Muscle layer of colon (tissue), 2 donors: ENCODE results near the gene LTC4S.
A peak's percentile ranks its signal among the peaks of the same experiment; 100 is the strongest.
"Not testable (repeated sequence)": the region's sequence is repeated elsewhere in the genome, so short reads cannot be mapped to it uniquely, and the experiment has no call there.

Experiments
- H3K27ac ChIP-seq: one replicate; pipeline ENCODE4 v1.7.0; 2013; ENCODE audit warnings: low read depth, mild to moderate bottlenecking, low read length, moderate library complexity
- H3K27me3 ChIP-seq, 2 donors: one replicate each; pipeline ENCODE4 v1.7.0; 2013; ENCODE audit warnings: low read length in 2 of 2, mild to moderate bottlenecking in 2 of 2; ENCODE audit not compliant: insufficient read depth in 2 of 2, control insufficient read depth in 1 of 2
- H3K36me3 ChIP-seq: one replicate; pipeline ENCODE4 v1.7.0; 2013; ENCODE audit warnings: mild to moderate bottlenecking, low read length; ENCODE audit not compliant: insufficient read depth
- H3K4me1 ChIP-seq: one replicate; pipeline ENCODE4 v1.7.0; 2013; ENCODE audit warnings: mild to moderate bottlenecking, low read length; ENCODE audit not compliant: insufficient read depth
- H3K4me3 ChIP-seq, 2 donors: one replicate each; pipeline ENCODE4 v1.7.0; 2013; ENCODE audit warnings: low read length in 2 of 2, low read depth in 1 of 2, mild to moderate bottlenecking in 1 of 2, moderate library complexity in 1 of 2
- H3K9ac ChIP-seq: one replicate; pipeline ENCODE4 v1.7.0; 2013; ENCODE audit warnings: low read length
- H3K9me3 ChIP-seq: one replicate; pipeline ENCODE4 v1.7.0; 2013; ENCODE audit warnings: mild to moderate bottlenecking, low read length
- donor health status: abdominal sarcoma.
- donor health status: Adenocarcinoma of cecum.

The LTC4S gene, protein sequence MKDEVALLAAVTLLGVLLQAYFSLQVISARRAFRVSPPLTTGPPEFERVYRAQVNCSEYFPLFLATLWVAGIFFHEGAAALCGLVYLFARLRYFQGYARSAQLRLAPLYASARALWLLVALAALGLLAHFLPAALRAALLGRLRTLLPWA

DNA sequence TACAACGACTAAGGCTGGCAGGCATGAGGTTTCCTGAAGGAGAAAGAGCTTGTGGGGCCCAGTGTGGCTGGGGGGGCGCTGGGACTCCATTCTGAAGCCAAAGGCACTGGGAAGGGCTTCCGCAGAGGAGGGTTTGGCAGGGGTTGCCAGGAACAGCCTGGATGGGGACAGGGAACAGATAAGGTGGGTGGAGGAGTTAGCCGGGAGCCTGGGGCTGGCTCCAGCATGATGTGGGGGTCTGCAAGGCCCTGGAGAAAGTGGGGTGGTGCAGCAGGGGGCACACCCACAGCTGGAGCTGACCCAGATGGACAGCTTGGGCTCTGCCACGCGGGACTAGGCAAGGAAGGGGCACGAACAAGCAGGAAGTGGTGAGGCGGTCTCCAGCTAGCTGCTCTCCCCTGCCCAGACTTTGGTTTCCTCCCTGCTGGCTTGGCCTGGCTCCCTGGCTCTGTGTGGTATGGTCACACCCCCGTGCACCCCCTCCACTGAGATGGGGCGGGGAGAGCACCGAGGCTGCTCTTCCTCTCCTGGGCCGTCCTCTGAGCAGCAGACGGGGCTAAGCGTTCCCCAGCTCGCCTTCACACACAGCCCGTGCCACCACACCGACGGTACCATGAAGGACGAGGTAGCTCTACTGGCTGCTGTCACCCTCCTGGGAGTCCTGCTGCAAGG lies at the start of gene LTC4S:
Gene LTC4S (plus strand): TSS at position 519 of the 672 bp plus-strand sequence. CDS start 95 bp downstream, at position 614.
- Histone ChIP-seq H3K27ac (peak within 1 kb of the TSS; percentile 39), H3K27me3 (no peaks in the 10 kb centered on the region), H3K4me3 (no peak within 1 kb of the TSS), H3K9me3 (no peaks in the 10 kb centered on the region), H3K9ac (no peak within 1 kb of the TSS), H3K36me3 (peaks cover 7% of the 10 kb centered on the region), H3K4me1 (peaks cover 20% of the 10 kb centered on the region)

DNA sequence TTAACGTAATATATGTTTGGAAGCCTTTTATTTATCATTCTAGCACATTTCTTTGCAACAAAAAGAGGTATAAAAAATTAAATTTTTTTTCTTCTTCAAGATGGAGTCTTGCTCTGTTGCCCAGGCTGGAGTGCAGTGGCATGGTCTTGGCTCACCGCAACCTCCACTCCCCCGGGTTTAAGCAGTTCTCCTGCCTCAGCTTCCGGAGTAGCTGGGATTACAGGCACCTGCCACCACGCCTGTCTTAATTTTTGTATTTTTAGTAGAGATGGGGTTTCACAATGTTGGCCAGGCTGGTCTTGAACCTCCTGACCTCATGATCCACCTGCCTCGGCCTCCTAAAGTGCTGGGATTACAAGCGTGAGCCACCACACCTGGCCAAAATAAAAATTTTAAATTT lies 49.7 kb upstream of the LTC4S start:
- not testable (repeated sequence) for H3K4me1 ChIP-seq, H3K9me3 ChIP-seq, H3K27ac ChIP-seq, H3K9ac ChIP-seq, H3K27me3 ChIP-seq, H3K4me3 ChIP-seq, H3K36me3 ChIP-seq

DNA sequence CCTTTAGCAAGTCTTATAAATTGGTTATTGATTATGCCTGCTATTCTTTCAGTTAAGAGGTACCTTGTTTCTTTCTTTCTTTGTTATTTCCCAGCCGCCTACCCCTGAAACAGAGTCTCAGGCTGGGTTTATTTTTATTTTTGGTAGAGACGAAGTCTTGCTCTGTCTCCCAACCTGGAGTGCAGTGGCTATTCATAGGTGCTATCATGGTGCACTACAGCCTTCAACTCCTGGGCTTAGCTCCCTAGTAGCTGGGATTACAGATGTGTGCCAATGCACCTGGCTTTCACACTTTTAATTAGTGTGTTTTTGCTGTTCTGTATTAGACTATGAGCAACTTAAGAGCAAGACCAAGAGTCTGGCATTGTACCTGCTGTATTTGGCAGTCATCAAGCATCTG lies 46.9 kb upstream of the LTC4S start:
- no peak overlapping the region for H3K9ac ChIP-seq
- H3K4me1 ChIP-seq = no peaks in the 10 kb centered on the region
- H3K27ac ChIP-seq = no peak overlapping the region
- no peaks in the 10 kb centered on the region for H3K9me3 ChIP-seq
- H3K4me3 ChIP-seq = no peak overlapping the region
- peaks cover 6% of the 10 kb centered on the region for H3K36me3 ChIP-seq
- H3K27me3 ChIP-seq = no peaks in the 10 kb centered on the region

DNA sequence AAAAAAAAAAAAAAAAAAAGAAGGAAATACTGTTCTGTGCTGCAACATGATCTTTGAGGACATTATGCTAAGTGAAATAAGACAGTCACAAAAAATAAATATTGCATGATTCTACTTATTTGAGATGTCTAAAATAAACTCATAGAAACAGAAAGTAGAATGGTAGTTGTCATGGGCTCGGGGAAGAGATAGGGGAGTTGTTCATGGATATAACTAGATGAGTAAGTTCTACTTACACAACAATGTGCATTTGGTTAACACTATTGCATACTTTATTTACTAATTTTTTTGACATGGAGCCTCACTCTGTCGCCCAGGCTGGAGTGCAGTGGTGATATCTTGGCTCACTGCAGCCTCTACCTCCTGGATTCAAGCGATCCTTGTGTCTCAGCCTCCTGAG lies 46.0 kb upstream of the LTC4S start:
- H3K9me3 ChIP-seq = no peaks in the 10 kb centered on the region
- H3K36me3 ChIP-seq = peaks cover 6% of the 10 kb centered on the region
- no peak overlapping the region for H3K4me3 ChIP-seq
- H3K27me3 ChIP-seq = no peaks in the 10 kb centered on the region
- no peaks in the 10 kb centered on the region for H3K4me1 ChIP-seq
- H3K9ac ChIP-seq = no peak overlapping the region
- H3K27ac ChIP-seq = no peak overlapping the region

DNA sequence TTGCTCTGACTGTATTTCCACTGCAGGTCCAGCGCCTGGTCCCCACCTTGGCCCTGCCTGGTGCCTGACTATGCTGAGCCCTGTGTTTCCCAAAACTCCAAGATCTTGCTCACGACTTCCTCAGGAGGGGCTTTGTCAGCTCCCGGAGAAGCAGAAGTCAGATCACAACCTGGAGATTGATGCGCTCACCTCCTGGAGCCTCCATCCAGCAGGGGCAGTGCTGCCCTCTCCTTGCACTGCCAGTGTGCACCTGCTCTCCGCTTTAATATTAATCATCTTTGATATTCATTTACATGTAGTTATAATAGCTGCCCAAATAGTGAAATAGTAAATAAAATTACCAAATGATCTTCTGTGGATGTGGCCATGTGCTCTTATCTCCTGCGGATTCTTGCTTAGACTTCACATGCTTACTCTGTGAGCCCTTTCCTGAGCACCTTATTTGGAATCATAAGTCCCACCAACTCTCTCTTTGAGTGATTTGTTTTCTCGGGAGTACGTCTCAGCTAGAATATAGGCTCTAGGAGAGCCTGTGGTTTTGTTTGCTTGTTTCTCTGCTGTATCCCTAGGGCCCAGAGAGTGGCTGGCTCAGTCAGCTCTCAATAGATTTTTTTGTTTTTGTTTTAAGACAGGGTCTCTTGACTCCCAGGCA lies 43.8 kb upstream of the LTC4S start:
- peaks cover 11% of the 10 kb centered on the region for H3K4me1 ChIP-seq
- no peak overlapping the region for H3K4me3 ChIP-seq
- no peak overlapping the region for H3K27ac ChIP-seq
- H3K9me3 ChIP-seq = no peaks in the 10 kb centered on the region
- no peaks in the 10 kb centered on the region for H3K27me3 ChIP-seq
- peaks cover 6% of the 10 kb centered on the region for H3K36me3 ChIP-seq
- no peak overlapping the region for H3K9ac ChIP-seq

DNA sequence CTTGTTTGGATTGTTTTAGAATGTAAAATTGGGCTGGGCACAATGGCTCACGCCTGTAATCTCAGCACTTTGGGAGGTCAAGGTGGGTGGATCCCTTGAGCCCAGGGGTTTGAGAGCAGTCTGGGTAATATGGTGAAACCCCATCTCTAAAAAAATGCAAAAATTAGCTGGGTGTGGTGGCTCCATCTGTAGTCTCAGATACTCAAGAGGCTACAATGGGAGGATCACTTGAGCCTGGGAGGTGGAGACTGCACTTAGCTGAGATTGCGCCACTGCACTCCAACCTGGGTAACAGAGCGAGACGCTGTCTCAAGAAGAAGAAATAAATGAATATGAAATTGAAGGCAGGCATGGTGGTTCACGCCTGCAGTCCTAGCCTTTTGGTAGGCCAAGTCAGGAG lies 39.8 kb upstream of the LTC4S start:
- Histone ChIP-seq H3K4me3 (no peak overlapping the region), H3K27me3 (no peaks in the 10 kb centered on the region), H3K36me3 (peaks cover 6% of the 10 kb centered on the region), H3K27ac (no peak overlapping the region), H3K9me3 (no peaks in the 10 kb centered on the region), H3K4me1 (peaks cover 19% of the 10 kb centered on the region), H3K9ac (no peak overlapping the region)

DNA sequence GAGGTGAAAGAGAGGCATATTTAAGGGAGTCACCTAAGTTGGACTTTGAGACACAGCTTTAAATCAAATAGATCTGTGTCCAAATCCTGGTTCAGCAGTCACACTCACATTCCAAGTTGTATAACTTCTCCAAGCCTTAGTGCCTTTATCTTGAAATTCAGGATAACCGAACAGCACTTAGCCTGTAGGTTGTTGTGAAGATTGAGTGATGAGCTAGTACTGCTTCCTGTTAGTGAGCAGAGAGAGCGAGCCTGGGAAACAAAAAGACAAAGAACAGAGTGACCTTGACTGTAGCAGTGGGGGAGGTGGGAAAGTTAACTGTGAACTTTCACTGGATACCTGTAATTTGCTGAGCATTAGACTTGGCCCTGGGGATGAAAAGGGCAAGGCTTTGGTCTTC lies 38.8 kb upstream of the LTC4S start:
- peaks cover 29% of the 10 kb centered on the region for H3K4me1 ChIP-seq
- no peaks in the 10 kb centered on the region for H3K9me3 ChIP-seq
- H3K9ac ChIP-seq = no peak overlapping the region
- H3K4me3 ChIP-seq = no peak overlapping the region
- no peaks in the 10 kb centered on the region for H3K27me3 ChIP-seq
- no peak overlapping the region for H3K27ac ChIP-seq
- peaks cover 2% of the 10 kb centered on the region for H3K36me3 ChIP-seq

DNA sequence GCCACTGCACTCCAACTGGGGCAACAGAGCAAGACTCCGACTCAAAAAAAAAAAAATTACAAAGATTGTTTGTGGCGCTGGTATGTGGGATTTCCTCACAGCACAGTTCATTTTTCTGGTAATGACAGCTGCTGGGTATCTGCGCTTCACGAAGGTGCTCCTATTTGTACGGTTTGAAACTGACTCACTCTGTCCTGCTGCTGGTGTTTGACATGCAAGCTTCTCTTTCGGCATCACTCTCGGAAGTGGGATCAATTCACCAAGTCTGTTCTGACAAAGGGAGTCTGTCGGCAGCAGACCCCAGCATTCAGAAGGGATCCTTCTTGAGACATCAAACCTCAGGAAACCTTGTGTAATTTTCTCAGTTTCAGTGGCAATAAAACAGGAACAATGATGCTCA lies 34.8 kb upstream of the LTC4S start:
- no peaks in the 10 kb centered on the region for H3K27me3 ChIP-seq
- H3K27ac ChIP-seq = no peak overlapping the region
- H3K9me3 ChIP-seq = no peaks in the 10 kb centered on the region
- H3K9ac ChIP-seq = no peak overlapping the region
- H3K4me1 ChIP-seq = peaks cover 55% of the 10 kb centered on the region
- H3K36me3 ChIP-seq = no peaks in the 10 kb centered on the region
- no peak overlapping the region for H3K4me3 ChIP-seq

DNA sequence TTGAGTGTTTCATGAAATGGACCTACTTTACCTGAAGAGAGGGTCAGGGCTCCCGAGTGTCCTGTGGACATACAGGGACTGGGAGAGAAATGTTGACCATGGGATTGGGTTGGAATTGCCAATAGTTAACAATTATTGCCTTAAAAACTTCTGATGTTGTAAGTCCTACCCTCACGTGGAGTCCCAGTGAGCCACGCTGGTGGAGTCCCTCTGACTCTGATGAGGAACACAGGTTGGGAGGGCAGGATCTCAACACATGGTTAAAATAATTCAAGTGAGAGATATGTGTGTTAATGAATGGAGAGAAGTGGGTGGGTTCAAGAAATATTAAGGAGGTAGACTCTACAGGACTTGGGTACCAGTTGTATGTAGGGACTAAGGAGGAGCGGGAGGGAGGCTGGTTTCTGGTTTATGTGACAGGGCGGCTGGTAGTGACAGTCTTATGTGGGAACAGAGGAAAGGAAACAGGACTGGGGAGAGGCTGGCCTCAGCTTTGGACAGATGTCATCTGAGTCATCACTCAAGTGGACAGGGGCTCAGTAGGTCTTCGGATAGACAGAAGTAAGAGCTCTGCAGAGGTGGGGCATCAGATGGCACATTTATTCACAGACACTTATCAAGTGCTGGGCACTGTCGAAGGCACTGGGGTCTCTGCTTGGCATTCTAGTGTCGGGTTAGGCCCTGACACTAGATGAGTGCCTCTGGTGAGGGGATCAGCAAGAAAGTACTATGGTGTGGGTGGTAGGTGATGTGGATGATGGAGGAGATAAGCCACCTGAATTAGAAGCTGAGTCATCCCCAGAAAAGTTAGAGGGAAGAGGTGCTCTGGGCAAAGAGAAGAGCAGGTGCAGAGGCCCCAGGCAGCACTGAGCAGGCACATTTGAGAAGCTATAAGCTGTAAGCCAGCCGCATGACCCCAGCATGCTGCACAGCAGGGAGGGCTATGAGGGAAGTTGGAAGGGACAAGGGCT lies 33.9 kb upstream of the LTC4S start:
- Histone ChIP-seq H3K27me3 (no peaks in the 10 kb centered on the region), H3K36me3 (no peaks in the 10 kb centered on the region), H3K4me3 (no peak overlapping the region), H3K9ac (no peak overlapping the region), H3K27ac (no peak overlapping the region), H3K9me3 (no peaks in the 10 kb centered on the region), H3K4me1 (peaks cover 53% of the 10 kb centered on the region)

DNA sequence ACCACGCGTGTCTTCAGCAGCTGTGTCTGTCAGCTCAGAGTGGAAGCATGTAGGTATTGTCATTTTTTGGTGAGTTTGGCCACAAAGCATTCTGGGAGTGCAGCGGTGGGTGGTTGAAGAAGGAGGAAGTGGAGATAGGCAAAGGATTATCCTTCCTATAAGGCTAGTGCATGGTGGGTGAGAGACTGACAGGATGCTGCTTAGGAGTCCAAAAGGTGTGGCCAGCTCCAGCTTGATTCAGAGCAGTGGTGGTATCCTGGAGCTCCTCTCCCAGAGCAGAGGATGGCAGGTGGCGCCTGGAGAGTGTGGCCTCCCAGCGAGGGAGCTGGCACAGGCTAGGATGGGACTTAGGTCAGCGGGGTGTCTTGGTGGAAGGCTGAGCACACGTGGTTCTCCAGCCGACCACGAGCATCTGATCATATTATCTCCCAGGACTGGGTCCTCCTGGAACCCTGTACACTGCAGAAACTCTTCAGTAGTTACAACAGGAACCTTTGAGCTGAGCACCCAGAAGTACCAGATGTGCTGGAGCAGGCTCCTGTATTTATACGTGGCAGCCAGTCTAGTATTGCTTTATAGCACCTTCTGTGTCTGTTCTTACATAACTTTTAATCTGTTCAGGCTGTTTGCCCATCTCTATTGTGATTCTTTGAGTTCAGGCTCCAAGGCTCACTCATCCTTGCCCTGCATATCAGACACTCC lies 31.6 kb upstream of the LTC4S start:
- Histone ChIP-seq H3K4me3 (no peak overlapping the region), H3K36me3 (peaks cover 17% of the 10 kb centered on the region), H3K9me3 (no peaks in the 10 kb centered on the region), H3K4me1 (peaks cover 67% of the 10 kb centered on the region), H3K27ac (no peak overlapping the region), H3K27me3 (no peaks in the 10 kb centered on the region), H3K9ac (no peak overlapping the region)

DNA sequence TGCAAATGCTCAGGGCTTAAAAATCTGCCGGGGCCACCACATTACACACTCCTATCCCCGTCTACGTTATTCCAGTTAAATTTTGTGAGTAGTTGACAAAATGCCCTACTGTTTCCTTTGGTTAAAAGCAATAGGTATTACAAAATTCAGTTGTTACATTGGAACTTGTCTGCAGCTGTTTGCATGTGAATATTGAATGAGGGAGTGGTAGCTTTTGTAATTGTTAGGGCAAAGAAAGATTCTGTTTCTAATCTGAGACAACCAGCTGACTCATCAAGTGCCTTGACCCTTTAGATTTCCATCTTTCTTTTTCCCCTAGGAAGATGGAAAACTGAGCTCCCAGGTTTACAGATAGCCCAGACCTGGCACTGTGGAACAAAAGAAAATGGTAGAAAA lies 31.0 kb upstream of the LTC4S start:
- Histone ChIP-seq H3K9ac (no peak overlapping the region), H3K4me3 (no peak overlapping the region), H3K4me1 (peaks cover 71% of the 10 kb centered on the region), H3K27ac (no peak overlapping the region), H3K27me3 (no peaks in the 10 kb centered on the region), H3K9me3 (no peaks in the 10 kb centered on the region), H3K36me3 (peaks cover 21% of the 10 kb centered on the region)
